Right lobe of liver (tissue), 6 donors: ENCODE results near the gene ALDH1B1. TPM values are rescaled to one million over a fixed set of nuclear protein-coding genes. Genes with fewer than 3 reads are reported as not detected.

ENCODE experiments used
- ATAC-seq, 4 donors: fragments of 200-7000 bp; cut with Tn5 transposase; one replicate each; pipeline ENCODE4 v1.9.1; 2020; ENCODE audit warnings: mild to moderate bottlenecking in 4 of 4, moderate library complexity in 4 of 4
- DNase-seq, 3 donors: peaks; one replicate each; pipeline ENCODE4 v3.0.0-alpha.2; 2020
- H3K27ac ChIP-seq, 3 donors: fragments of 200-600 bp; one replicate each; pipeline ENCODE4 v1.8.0; 2022
- H3K27me3 ChIP-seq, 2 donors: fragments of 200-600 bp; one replicate each; pipeline ENCODE4 v1.8.0; 2022
- H3K36me3 ChIP-seq, 4 donors: fragments of 200-600 bp; sonication (generic) in 1 of 4; one replicate each; pipeline versions ENCODE4 v1.5.1 to v1.8.0; 2017 to 2022; ENCODE audit warnings: control low read depth in 1 of 4
- H3K4me1 ChIP-seq, 4 donors: fragments of 200-600 bp; sonication (generic) in 1 of 4; one replicate each; pipeline versions ENCODE4 v1.5.1 to v1.8.0; 2017 to 2022; ENCODE audit warnings: control low read depth in 1 of 4
- H3K4me3 ChIP-seq, 3 donors: fragments of 200-600 bp; one replicate each; pipeline ENCODE4 v1.8.0; 2022
- H3K9me3 ChIP-seq, 4 donors: fragments of 200-600 bp; sonication (generic) in 1 of 4; one replicate each; pipeline versions ENCODE4 v1.5.1 to v1.8.0; 2017 to 2022; ENCODE audit warnings: control low read depth in 1 of 4
- POLR2A ChIP-seq: fragments of 450-650 bp; IDR thresholded peaks from one replicate; pipeline ENCODE4 v1.6.1; 2017; ENCODE audit warnings: antibody characterized with exemption, mild to moderate bottlenecking
- WGBS: methylation state at CpG from one replicate; pipeline ENCODE4 v1.1.6; 2018; ENCODE audit warnings: low coverage, low lambda C conversion rate; ENCODE audit not compliant: insufficient coverage; ENCODE audit errors: missing lambda C conversion rate; 5-methylcytosine and 5-hydroxymethylcytosine counted together
- intact Hi-C, 2 donors: fragments of 100-400 bp; cut with DNase I; formaldehyde crosslinking; loops; one replicate each; pipeline versions ENCODE4 v1.11.2 to v1.14.1; 2022
- total RNA-seq, 6 experiments: library from RNA; depleted of rRNA in 2 of 6; stranded (reverse); fragments of >200 nt in 2 of 6; fragmentation: NEBNext Ultra II Directional in 3 of 6; extraction: Animal tissue kit (Norgen Biotek cat#: 25700) in 3 of 6; gene quantifications; one replicate each; pipeline versions ENCODE4 v1.1.0 to v1.2.4, GENCODE V29; 2016 to 2023
- TF ChIP-seq, protein P1 (sequence below), 4 donors: fragments of 200-600 bp in 3 of 4; fragments of 450-650 bp in 1 of 4; IDR thresholded peaks; one replicate each; pipeline versions ENCODE4 v1.5.1 to v1.8.0; 2016 to 2022; ENCODE audit warnings: antibody characterized with exemption in 4 of 4, mild to moderate bottlenecking in 2 of 4
- donor health status: DM: no; HTN: yes; CAD: no.
- donor health status: DM: no; HTN: no; CAD: no.
- donor health status: DM: no; HTN: no; CAD: no.
- donor health status: DM: no; HTN: yes; CAD: no.
- donor health status: DM: no; HTN: yes; CAD: no.

ALDH1B1 gene
- total RNA-seq, 6 experiments from 2014 or later, result 61.6 to 179 (median 81.8) TPM

DNA sequence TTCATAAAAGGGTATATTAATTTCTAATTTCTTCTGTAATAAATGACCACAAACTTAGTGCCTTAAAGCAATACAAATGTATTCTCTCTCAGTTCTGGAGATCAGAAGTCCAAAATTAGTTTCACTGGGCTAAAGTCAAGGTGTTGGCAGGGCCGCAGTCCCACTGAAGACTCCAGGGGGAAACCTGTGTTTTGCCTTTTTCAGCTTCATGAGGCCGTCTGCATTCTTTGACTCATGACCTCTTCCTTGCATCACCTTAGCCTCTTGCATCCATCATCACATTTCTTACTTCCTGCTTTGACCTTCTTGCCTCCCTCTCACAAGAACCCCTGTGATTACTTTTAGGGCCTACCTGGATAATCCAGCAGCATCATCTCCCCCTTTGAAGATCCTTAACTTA lies 42.0 kb upstream of the ALDH1B1 start:
- no peaks in the 10 kb centered on the region for H3K9me3 ChIP-seq
- DNase-seq, result no peak
- WGBS, result 83% methylated on average over 2 of the region's 2 CpGs
- no peak for ATAC-seq
- no peak for TF ChIP-seq POLR2A
- TF ChIP-seq, protein P1, sequence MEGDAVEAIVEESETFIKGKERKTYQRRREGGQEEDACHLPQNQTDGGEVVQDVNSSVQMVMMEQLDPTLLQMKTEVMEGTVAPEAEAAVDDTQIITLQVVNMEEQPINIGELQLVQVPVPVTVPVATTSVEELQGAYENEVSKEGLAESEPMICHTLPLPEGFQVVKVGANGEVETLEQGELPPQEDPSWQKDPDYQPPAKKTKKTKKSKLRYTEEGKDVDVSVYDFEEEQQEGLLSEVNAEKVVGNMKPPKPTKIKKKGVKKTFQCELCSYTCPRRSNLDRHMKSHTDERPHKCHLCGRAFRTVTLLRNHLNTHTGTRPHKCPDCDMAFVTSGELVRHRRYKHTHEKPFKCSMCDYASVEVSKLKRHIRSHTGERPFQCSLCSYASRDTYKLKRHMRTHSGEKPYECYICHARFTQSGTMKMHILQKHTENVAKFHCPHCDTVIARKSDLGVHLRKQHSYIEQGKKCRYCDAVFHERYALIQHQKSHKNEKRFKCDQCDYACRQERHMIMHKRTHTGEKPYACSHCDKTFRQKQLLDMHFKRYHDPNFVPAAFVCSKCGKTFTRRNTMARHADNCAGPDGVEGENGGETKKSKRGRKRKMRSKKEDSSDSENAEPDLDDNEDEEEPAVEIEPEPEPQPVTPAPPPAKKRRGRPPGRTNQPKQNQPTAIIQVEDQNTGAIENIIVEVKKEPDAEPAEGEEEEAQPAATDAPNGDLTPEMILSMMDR (IDR thresholded peaks at IDR 0.05), result no peak
- intact Hi-C loops, result loop anchor here in 1 of 2 donors (10.0 kb wide), 1 partner anchor 426 kb away; no protein-coding TSS in a partner anchor
- H3K36me3 ChIP-seq, result no peaks in the 10 kb centered on the region
- no peak overlapping the region for H3K4me3 ChIP-seq
- no peak overlapping the region for H3K27ac ChIP-seq
- no peaks in the 10 kb centered on the region for H3K4me1 ChIP-seq
- H3K27me3 ChIP-seq, result no peaks in the 10 kb centered on the region

GRCh38 chr9:38352530-38353328 lies 39.8 kb upstream of the ALDH1B1 start:
- no peak overlapping the region for H3K4me3 ChIP-seq
- no peaks in the 10 kb centered on the region for H3K36me3 ChIP-seq
- TF ChIP-seq, protein P1 (IDR thresholded peaks at IDR 0.05), result no peak
- TF ChIP-seq POLR2A, result no peak
- DNase-seq, result peak in 1 of 3 donors; percentile 5
- no peak overlapping the region for H3K27ac ChIP-seq
- no peaks in the 10 kb centered on the region for H3K4me1 ChIP-seq
- 70% methylated on average over 3 of the region's 12 CpGs for WGBS
- peak in 1 of 4 donors; percentile 17 for ATAC-seq
- H3K9me3 ChIP-seq, result no peaks in the 10 kb centered on the region
- no peaks in the 10 kb centered on the region for H3K27me3 ChIP-seq
- intact Hi-C loops, result loop anchor here in 1 of 2 donors (10.0 kb wide), 1 partner anchor 428 kb away; no protein-coding TSS in a partner anchor

- no peak for TF ChIP-seq POLR2A
- TF ChIP-seq, protein P1 (IDR thresholded peaks at IDR 0.05), result no peak
- DNase-seq (peak in 1 of 3 donors; percentile 17), ATAC-seq (no peak)
- Histone ChIP-seq H3K4me1 (no peaks in the 10 kb centered on the region), H3K4me3 (no peak overlapping the region), H3K9me3 (no peaks in the 10 kb centered on the region), H3K27me3 (no peaks in the 10 kb centered on the region), H3K27ac (no peak overlapping the region), H3K36me3 (no peaks in the 10 kb centered on the region)
- WGBS, result 50% methylated on average over 3 of the region's 3 CpGs
- intact Hi-C loops, result loop anchor here in 1 of 2 donors (10.0 kb wide), 1 partner anchor 430 kb away; no protein-coding TSS in a partner anchor
These were observed 37.4 kb upstream of the ALDH1B1 start for GRCh38 chr9:38355115-38355514.

DNA sequence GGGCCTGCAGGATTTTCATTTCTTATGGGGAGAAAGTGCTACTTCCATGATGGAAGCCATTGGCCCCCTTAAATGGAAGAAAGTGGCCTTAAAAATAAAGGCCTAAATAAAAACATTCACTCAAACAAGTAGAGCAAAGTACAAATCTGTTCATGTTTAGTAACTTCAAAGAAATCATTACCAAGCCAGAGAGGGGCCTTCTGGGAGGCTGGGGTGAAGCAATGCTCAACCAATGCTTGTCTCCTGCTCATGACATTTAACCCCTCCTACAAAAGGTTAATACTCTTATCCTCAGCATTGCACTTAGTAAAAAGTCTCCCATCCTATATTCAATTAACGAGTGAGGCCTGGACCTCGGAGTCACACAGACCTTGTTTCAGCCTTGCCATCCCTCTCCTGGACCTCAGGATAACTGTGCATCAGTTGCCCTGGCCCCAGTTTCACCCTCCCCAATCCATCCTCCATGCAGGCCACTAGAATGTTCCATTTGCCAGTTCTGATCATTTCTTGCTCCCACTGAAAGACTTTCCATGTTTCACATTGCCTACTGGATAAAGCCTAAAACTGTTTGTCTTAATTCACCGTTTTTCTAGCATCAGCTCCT lies 36.9 kb upstream of the ALDH1B1 start:
- H3K36me3 ChIP-seq, result no peaks in the 10 kb centered on the region
- 94% methylated on average over 3 of the region's 3 CpGs for WGBS
- no peak overlapping the region for H3K27ac ChIP-seq
- no peak for TF ChIP-seq POLR2A
- TF ChIP-seq, protein P1 (IDR thresholded peaks at IDR 0.05), result no peak
- ATAC-seq (no peak), DNase-seq (peak in 1 of 3 donors; percentile 11)
- H3K9me3 ChIP-seq, result no peaks in the 10 kb centered on the region
- no peak overlapping the region for H3K4me3 ChIP-seq
- intact Hi-C loops, result loop anchor here in 1 of 2 donors (10.0 kb wide), 1 partner anchor 431 kb away; no protein-coding TSS in a partner anchor
- no peaks in the 10 kb centered on the region for H3K27me3 ChIP-seq
- no peaks in the 10 kb centered on the region for H3K4me1 ChIP-seq
